Duodenal mucosa (tissue), 2 donors: ENCODE results near the gene STAG3.
"Not testable (repeated sequence)": the region's sequence is repeated elsewhere in the genome, so short reads cannot be mapped to it uniquely, and the experiment has no call there.

Experiments
- H3K27ac ChIP-seq: one replicate; pipeline ENCODE4 v1.7.0; 2013; ENCODE audit warnings: low read depth, low read length
- H3K27me3 ChIP-seq, 2 donors: one replicate each; pipeline ENCODE4 v1.7.0; 2013; ENCODE audit warnings: low read length in 2 of 2, control low read depth in 1 of 2; ENCODE audit not compliant: insufficient read depth in 2 of 2, control insufficient read depth in 1 of 2
- H3K36me3 ChIP-seq, 2 donors: one replicate each; pipeline ENCODE4 v1.7.0; 2013; ENCODE audit warnings: low read length in 2 of 2, control low read depth in 1 of 2; ENCODE audit not compliant: insufficient read depth in 2 of 2, control insufficient read depth in 1 of 2
- H3K4me1 ChIP-seq, 2 donors: one replicate each; pipeline ENCODE4 v1.7.0; 2013; ENCODE audit warnings: low read length in 2 of 2, control low read depth in 1 of 2; ENCODE audit not compliant: insufficient read depth in 2 of 2, control insufficient read depth in 1 of 2
- H3K4me3 ChIP-seq, 2 donors: one replicate each; pipeline ENCODE4 v1.7.0; 2013; ENCODE audit warnings: low read length in 2 of 2, low read depth in 1 of 2
- H3K9ac ChIP-seq, 2 donors: one replicate each; pipeline ENCODE4 v1.7.0; 2013; ENCODE audit warnings: low read length in 2 of 2, low read depth in 1 of 2
- H3K9me3 ChIP-seq, 2 donors: one replicate each; pipeline ENCODE4 v1.7.0; 2013; ENCODE audit warnings: low read length in 2 of 2, control low read depth in 1 of 2; ENCODE audit not compliant: control insufficient read depth in 1 of 2

STAG3 gene

DNA sequence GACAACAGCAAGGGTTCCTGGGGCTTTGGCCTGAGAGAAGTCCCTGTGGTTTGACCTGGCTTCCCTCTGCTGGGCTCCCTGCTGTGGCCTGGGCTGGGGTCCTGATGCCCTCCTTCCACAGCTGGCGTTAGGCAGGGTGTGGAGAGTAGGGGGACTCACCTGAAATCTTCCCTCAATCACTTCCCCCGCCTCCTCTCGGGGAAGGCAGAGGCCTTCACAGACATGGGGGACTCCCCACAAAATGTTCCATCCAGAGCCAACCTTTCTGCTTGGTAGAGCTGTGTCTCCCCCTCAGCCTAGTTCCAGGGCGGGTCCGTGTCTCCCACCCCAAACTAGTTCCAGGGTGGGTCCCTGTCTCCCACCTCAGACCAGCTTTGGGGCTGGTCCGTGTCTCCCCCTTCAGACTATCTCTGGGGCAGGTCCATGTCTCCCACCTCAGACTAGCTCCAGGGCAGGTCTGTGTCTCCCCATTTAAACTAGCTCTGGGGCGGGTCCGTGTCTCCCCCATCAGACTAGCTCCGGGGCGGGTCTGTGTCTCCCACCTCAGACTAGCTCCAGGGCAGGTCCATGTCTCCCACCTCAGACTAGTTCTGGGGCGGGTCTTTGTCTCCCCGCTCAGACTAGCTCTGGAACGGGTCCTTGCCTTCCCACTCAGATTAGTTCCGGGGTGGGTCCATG is 44.2 kb downstream of the STAG3 start:
- Histone ChIP-seq H3K27me3 (no peaks in the 10 kb centered on the region), H3K27ac (peak overlapping the region; percentile 46), H3K36me3 (peaks cover 0 to 10% of the 10 kb centered on the region in 2 donors), H3K9ac (peak overlapping the region; percentile 44 to 54), H3K4me3 (peak overlapping the region in 1 of 2 donors; percentile 51), H3K9me3 (no peaks in the 10 kb centered on the region), H3K4me1 (peaks cover 0 to 7% of the 10 kb centered on the region in 2 donors)

DNA sequence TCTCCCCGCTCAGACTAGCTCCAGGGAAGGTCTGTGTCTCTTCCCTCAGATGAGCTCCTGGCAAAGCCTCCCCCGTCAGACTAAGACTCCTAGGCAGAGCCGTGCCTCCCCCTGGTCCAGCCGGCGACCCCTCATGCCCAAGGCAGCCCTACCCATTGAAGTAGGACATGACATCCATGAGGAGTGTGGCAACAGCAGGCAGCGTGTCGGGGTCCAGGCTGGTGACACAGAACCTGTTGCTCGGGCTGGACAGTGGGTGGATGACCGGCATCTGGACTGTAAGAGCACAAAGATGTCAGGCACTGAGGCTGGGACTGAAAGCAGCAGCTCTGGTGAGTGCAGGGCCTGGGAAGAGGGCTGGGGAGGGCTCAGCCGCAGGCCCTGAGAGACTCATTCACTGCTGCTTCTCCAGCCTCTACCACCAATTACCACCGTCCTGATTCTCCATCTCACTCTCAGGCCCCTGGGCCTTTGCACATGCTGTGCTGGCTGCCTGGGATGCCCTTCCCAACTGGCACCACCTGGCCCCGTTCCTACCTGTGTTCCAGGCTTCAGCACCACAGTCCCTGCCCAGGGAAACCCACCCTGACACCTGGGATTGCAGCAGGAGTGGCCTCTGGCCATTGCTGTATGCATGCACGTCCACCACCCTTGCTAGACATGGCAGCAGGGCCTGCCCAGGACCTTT is 44.9 kb downstream of the STAG3 start:
- Histone ChIP-seq H3K9me3 (no peaks in the 10 kb centered on the region), H3K4me3 (no peak overlapping the region), H3K27ac (no peak overlapping the region), H3K27me3 (no peaks in the 10 kb centered on the region), H3K4me1 (peaks cover 0 to 4% of the 10 kb centered on the region in 2 donors), H3K36me3 (peaks cover 0 to 10% of the 10 kb centered on the region in 2 donors), H3K9ac (no peak overlapping the region)

DNA sequence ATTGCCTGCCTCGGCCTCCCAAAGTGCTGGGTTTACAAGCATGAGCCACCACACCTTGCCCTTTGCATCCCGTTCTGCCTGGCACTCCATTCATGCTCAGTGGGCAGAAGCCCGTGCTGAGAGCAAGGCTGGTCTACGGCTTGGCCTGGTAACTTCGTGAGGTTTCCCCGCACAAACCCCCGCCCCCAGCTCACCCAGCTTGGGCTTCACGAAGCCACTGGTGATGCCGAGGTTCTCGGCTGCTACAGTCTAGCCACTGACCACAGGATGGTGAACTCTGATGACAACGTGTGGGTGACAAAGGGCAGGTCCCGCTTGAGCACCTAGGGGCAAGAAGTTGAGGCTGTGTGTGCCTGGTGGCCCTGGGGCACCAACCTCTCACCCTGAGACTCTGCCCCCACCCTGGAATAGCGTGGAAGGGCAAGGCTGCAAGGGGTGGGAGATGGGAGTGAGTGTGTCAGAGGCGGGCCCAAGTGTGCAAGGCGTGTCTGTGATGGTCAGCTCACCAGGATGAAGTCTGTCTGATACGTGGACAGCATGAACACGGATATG is 45.7 kb downstream of the STAG3 start:
- not testable (repeated sequence) for H3K9me3 ChIP-seq, H3K4me3 ChIP-seq, H3K36me3 ChIP-seq, H3K27me3 ChIP-seq, H3K4me1 ChIP-seq, H3K9ac ChIP-seq, H3K27ac ChIP-seq

DNA sequence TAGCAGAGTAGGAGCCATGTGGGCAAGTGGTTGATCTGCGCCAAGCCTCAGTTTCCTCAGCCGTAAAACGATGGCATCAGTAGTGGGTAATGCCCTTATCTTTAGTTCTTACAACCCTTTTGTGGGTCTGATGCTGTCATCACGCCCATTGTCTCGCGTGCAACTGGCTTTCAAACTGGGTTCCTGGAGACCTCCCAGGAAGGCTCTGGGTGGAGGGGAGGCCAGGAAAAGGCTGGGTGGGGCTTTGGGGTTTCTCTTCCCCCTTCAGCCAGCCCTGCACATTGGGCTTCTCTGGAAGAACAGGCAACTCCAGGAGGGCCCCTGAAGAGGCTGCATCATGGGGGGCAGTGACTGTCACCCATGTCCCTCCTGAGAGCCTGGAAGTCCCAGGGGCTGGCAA is 47.2 kb downstream of the STAG3 start:
- H3K27me3 ChIP-seq, H3K4me3 ChIP-seq, H3K4me1 ChIP-seq, H3K36me3 ChIP-seq, H3K9me3 ChIP-seq, H3K27ac ChIP-seq, H3K9ac ChIP-seq: not testable (repeated sequence)

DNA sequence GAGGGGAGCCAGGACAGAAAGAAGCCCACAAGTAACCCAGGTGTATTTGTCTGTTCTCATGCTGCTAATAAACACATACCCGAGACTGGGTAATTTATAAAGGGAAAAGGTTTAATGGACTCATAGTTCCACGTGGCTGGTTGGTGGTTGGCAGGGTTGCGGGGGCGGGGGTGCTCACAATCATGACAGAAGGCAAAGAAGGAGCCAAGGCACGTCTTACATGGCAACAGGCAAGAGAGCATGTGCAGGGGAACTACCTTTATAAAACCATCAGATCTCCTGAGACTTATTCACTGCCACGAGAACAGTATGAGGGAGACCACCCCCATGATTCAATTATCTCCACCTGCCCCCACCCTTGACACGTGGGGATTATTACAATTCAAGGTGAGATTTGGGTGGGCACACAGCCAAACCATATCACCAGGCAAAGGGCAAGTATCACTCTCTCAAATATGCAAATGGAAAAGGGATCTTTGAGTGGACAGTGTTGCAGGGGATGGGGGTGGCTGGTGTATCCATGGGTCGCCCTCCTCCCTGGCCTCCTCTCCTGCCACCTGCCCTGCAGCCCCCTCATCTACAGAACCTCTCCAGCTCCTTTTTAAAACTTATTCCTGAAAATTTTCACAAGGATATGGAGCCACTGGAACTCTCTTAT is 57.1 kb downstream of the STAG3 start:
- H3K27me3 ChIP-seq, H3K27ac ChIP-seq, H3K4me1 ChIP-seq, H3K4me3 ChIP-seq, H3K36me3 ChIP-seq, H3K9ac ChIP-seq, H3K9me3 ChIP-seq: not testable (repeated sequence)

DNA sequence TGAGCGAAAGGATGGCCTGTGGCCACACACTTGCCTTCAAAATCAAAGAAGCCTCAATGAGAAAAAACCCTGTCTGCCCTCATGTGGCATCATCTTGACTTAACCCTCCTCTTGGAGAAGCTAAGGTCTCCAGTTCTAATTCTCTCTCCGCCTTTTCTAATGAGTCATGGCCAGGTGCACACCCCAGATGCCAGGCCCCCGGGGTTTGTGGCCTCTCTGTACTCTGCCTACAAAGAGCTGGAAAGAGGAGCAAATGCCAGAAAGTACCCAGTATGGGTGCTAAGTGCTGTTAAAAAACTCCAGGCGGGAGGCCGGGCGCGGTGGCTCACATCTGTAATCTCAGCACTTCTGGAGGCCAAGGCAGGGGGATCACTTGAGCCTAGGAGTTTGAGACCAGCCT is 62.3 kb downstream of the STAG3 start:
- not testable (repeated sequence) for H3K9me3 ChIP-seq, H3K4me3 ChIP-seq, H3K36me3 ChIP-seq, H3K27ac ChIP-seq, H3K4me1 ChIP-seq, H3K9ac ChIP-seq, H3K27me3 ChIP-seq

DNA sequence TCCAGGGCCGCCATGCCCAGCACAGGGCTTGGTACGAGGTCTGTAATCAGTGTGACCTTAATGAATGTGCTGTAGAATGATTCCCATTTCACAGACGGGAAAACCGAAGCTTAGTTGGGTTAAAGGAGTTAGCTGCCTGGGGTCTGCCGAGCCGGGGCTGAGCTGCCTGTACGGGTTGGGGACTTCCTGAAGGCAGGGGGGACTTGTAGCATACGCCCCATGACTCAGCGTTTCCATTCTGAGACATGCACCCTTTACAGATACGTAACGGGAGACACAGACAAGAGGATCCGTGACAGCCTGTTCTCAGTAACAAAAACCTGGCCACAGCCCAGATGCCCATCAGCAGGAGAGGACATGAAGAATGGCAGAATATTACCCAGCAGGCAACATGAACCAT is 65.7 kb downstream of the STAG3 start:
- not testable (repeated sequence) for H3K27me3 ChIP-seq, H3K36me3 ChIP-seq, H3K9ac ChIP-seq, H3K4me3 ChIP-seq, H3K27ac ChIP-seq, H3K9me3 ChIP-seq, H3K4me1 ChIP-seq

DNA sequence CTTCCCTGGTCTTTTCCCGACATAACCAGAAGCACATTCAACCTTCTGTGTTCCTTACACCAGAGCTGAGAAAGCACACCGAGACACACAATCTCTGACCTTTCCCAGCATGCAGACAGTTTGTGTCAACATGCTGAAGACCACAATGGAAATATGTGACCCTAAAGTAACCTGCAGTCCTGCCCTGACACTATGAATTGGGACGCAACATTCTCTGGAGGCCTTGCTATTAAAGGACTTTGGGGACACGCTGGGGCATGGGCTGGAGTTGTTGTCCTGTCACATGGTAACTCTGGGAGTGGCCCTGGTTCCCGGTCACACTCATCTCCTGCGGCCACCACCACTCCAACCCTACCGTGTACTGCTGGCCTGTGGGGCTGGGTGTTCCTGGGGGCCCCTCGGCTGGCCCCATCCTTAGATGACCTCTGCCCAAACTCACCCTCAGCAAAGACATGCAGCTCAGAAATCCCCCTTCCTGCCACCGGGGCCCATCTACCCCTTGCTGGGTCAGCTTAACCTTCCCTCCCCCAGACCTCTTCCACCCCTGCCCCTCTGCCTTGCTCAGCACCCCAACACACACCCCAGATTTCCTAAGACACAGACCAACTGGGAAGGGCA is 67.4 kb downstream of the STAG3 start:
- not testable (repeated sequence) for H3K27ac ChIP-seq, H3K27me3 ChIP-seq, H3K36me3 ChIP-seq, H3K9me3 ChIP-seq, H3K9ac ChIP-seq, H3K4me1 ChIP-seq, H3K4me3 ChIP-seq

DNA sequence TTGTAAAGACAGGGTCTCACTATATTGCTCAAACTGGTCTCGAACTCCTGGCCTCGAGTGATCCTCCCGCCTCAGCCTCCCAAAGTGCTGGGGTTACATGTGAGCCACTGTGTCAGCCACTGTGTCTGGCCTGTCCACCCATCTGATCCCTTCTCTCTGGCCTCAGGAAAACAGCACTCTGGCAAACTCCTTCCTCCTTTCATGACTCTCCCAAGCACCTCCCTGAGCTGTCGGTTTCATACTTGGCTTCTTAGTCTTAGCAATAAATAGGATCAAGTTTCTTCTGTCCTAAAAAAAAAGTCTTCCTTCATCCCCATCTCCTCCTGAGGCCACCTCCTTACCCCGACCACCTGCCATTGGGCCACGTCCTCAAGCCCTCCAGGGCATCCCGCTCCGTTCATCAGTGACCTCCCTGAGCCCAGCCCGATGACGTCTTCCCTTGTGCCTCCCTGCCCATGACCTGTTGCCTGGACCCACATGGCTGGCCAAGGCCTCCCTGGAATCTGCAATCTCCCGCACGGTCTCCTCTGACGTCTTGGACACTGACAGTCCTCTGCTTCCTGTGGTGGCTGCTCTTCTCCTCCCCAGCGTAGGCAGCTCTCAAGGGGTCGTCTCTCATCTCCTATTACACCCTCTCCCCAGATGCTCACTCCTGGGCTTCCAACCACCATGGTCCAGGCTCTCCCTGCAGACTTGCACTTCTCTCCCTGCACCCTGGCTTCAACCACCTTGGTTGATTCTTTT is 68.6 kb downstream of the STAG3 start:
- not testable (repeated sequence) for H3K27me3 ChIP-seq, H3K9ac ChIP-seq, H3K36me3 ChIP-seq, H3K9me3 ChIP-seq, H3K4me1 ChIP-seq, H3K27ac ChIP-seq, H3K4me3 ChIP-seq

DNA sequence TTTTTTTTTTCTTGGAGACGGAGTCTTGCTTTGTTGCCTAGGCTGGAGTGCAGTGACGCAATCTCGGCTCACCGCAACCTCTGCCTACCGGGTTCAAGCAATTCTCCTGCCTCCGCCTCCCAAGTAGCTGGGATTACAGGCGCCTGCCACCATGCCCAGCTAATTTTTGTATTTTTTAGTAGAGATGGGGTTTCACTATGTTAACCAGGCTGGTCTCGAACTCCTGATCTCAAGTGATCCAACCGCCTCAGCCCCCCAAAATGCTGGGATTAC is 69.1 kb downstream of the STAG3 start:
- not testable (repeated sequence) for H3K9me3 ChIP-seq, H3K27ac ChIP-seq, H3K4me1 ChIP-seq, H3K36me3 ChIP-seq, H3K9ac ChIP-seq, H3K4me3 ChIP-seq, H3K27me3 ChIP-seq
